ENCODE measurements around the gene CLEC16A. TPM values are rescaled to one million over a fixed set of nuclear protein-coding genes. Genes with fewer than 3 reads are reported as not detected.

The CLEC16A gene
- total RNA-seq, 1 donor from 2014 or later = 15.8 TPM

GRCh38 chr16:11231367-11231970 is 287.1 kb downstream of the CLEC16A start:
- H3K27me3 ChIP-seq (ENCODE audit: control insufficient read depth, insufficient read depth, low read length) = no peaks in the 10 kb centered on the region
- no peak for TF ChIP-seq CTCF (IDR thresholded peaks at IDR 0.05; ENCODE audit: insufficient read depth, low read length, severe bottlenecking)
- DNase-seq (ENCODE audit: low read depth) (no peak), FAIRE-seq (no peak)
- no peak overlapping the region for H3K4me3 ChIP-seq (ENCODE audit: low read depth, low read length)
- no peaks in the 10 kb centered on the region for H3K36me3 ChIP-seq (ENCODE audit: control insufficient read depth, insufficient read depth, low read length)

Other genes with a start within 250 kb of the CLEC16A start
- 0.26 and 0.53 TPM in 2 replicates for gene TEKT5, start 249.6 kb upstream of the CLEC16A start, total RNA-seq
- 12.9 and 16.6 TPM in 2 replicates for gene NUBP1, start 200.7 kb upstream of the CLEC16A start, total RNA-seq
- not detected in 2 replicates for gene TVP23A, start 125.8 kb upstream of the CLEC16A start, total RNA-seq
- gene CIITA, start 67.4 kb upstream of the CLEC16A start, total RNA-seq = 0.13 TPM in 1 of 2 replicates, not detected in the other
- 46.2 and 47.9 TPM in 2 replicates for gene DEXI, start 2.1 kb upstream of the CLEC16A start, total RNA-seq

Measured in bronchial epithelial cell (primary cell).